H1 (cell line): ENCODE results near the gene MGAT5.

Experiments used
- CTCF ChIP-seq, 3 experiments: IDR thresholded peaks; 1 replicate in 2 of 3; 2 replicates in 1 of 3; pipeline versions ENCODE4 v1.5.1 to v1.6.1; 2011; ENCODE audit warnings: low read length in 3 of 3, mild to moderate bottlenecking in 3 of 3, inconsistent platforms in 2 of 3, low read depth in 1 of 3, moderate library complexity in 1 of 3; ENCODE audit not compliant: insufficient read depth in 1 of 3; ENCODE audit errors: control extremely low read depth in 1 of 3
- EP300 ChIP-seq, 2 experiments: IDR thresholded peaks; 1 replicate in 1 of 2; 2 replicates in 1 of 2; pipeline ENCODE4 v1.6.1; 2011 to 2012; ENCODE audit warnings: low read depth in 2 of 2, low read length in 2 of 2, mild to moderate bottlenecking in 2 of 2, borderline replicate concordance in 1 of 2, inconsistent platforms in 1 of 2, moderate library complexity in 1 of 2
- EZH2 ChIP-seq: fragments of 200-600 bp; sonication (generic); IDR thresholded peaks from 2 replicates; pipeline ENCODE4 v1.7.1; 2012; ENCODE audit warnings: low read depth, mild to moderate bottlenecking, moderate library complexity, low read length, inconsistent platforms; ENCODE audit not compliant: severe bottlenecking
- GABPA ChIP-seq: IDR thresholded peaks from 2 replicates; pipeline ENCODE4 v1.6.1; 2011; ENCODE audit warnings: mild to moderate bottlenecking, low read length, moderate library complexity, borderline replicate concordance; ENCODE audit not compliant: insufficient read depth
- MAX ChIP-seq: IDR thresholded peaks from 2 replicates; pipeline ENCODE4 v1.6.1; 2012; ENCODE audit warnings: inconsistent platforms
- POLR2A ChIP-seq, 2 experiments: IDR thresholded peaks; 1 replicate in 1 of 2; 2 replicates in 1 of 2; pipeline ENCODE4 v1.6.1; 2011; ENCODE audit warnings: low read depth in 2 of 2, low read length in 2 of 2, mild to moderate bottlenecking in 2 of 2; ENCODE audit errors: control extremely low read depth in 1 of 2
- POLR2AphosphoS5 ChIP-seq: IDR thresholded peaks from 2 replicates; pipeline ENCODE4 v1.6.1; 2011; ENCODE audit warnings: low read depth, low read length
- ZNF274 ChIP-seq: IDR thresholded peaks from 2 replicates; pipeline ENCODE4 v1.7.0; 2012; ENCODE audit warnings: low read length, borderline replicate concordance; ENCODE audit errors: extremely low read depth

DNA sequence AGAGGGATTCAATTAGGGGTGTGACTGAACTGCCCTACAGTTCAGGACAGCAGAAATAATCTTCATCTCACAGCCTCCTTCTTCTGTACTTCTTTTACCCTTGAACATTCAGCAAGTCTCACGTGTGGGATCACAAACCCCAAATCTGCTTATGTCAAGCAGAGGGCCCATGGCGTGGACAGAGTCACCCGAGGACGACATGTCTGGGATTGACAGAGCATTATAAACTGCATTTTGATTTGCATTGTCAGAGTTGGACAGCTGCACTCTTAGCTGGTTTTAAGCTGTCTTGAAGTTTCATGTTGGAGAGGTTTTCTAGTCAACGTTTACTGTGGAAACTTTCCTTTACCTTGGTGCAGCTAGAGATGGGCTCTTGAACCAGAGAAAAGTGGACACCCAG, 26.4 kb downstream of the MGAT5 start:
- TF ChIP-seq ZNF274: no peak
- TF ChIP-seq GABPA: no peak
- no peak for TF ChIP-seq CTCF (IDR thresholded peaks at IDR 0.05; ENCODE audit: control extremely low read depth in 1 of 3, insufficient read depth in 1 of 3, low read depth in 1 of 3, low read length in 3 of 3)
- TF ChIP-seq EP300 (IDR thresholded peaks at IDR 0.05; ENCODE audit: borderline replicate concordance in 1 of 2, low read depth in 2 of 2, low read length in 2 of 2): no peak
- TF ChIP-seq MAX: no peak
- TF ChIP-seq POLR2AphosphoS5: no peak
- TF ChIP-seq POLR2A (IDR thresholded peaks at IDR 0.05; ENCODE audit: control extremely low read depth in 1 of 2, low read depth in 2 of 2, low read length in 2 of 2): no peak
- no peak for TF ChIP-seq EZH2
